KMS-11 (cell line): Measurements from ENCODE around the gene ADAM33.

Experiments used
- H2AFZ ChIP-seq: fragments of 200-600 bp; sonication (generic); 2 replicates; pipeline ENCODE4 v1.6.1; 2016; ENCODE audit warnings: antibody characterized with exemption, mixed run types, low read depth
- H3K27ac ChIP-seq: fragments of 200-600 bp; sonication (generic); 2 replicates; pipeline ENCODE4 v1.6.1; 2016; ENCODE audit warnings: mild to moderate bottlenecking, mixed run types
- H3K27me3 ChIP-seq: fragments of 200-600 bp; sonication (generic); 2 replicates; pipeline ENCODE4 v1.6.1; 2017; ENCODE audit warnings: mild to moderate bottlenecking, low read depth, mixed run types, moderate library complexity; ENCODE audit not compliant: insufficient read depth
- H3K36me3 ChIP-seq: fragments of 200-600 bp; sonication (generic); 2 replicates; pipeline ENCODE4 v1.6.1; 2017; ENCODE audit warnings: mild to moderate bottlenecking, mixed run types; ENCODE audit not compliant: insufficient read depth
- H3K4me1 ChIP-seq: fragments of 200-600 bp; sonication (generic); 2 replicates; pipeline ENCODE4 v1.6.1; 2016; ENCODE audit warnings: mild to moderate bottlenecking, low read depth, mixed run types; ENCODE audit not compliant: poor library complexity, severe bottlenecking
- H3K4me2 ChIP-seq: fragments of 200-600 bp; sonication (generic); 2 replicates; pipeline ENCODE4 v1.7.0; 2016; ENCODE audit warnings: mild to moderate bottlenecking, mixed run types
- H3K4me3 ChIP-seq: fragments of 200-600 bp; sonication (generic); IDR thresholded peaks from 2 replicates; pipeline ENCODE4 v1.6.1; 2017; ENCODE audit warnings: low read depth, low read length, mixed read lengths; ENCODE audit not compliant: insufficient read depth
- H3K79me2 ChIP-seq: fragments of 200-600 bp; sonication (generic); 2 replicates; pipeline ENCODE4 v1.6.1; 2016; ENCODE audit warnings: low read depth, mixed run types; ENCODE audit not compliant: insufficient read depth
- H3K9ac ChIP-seq: fragments of 200-600 bp; sonication (generic); 2 replicates; pipeline ENCODE4 v1.6.1; 2016; ENCODE audit warnings: mild to moderate bottlenecking, mixed run types
- H4K20me1 ChIP-seq: fragments of 200-600 bp; sonication (generic); 2 replicates; pipeline ENCODE4 v1.6.1; 2016; ENCODE audit warnings: mild to moderate bottlenecking, mixed run types; ENCODE audit not compliant: insufficient read depth
- TF ChIP-seq, protein P1 (sequence below): fragments of 200-600 bp; sonication (generic); conservative IDR thresholded peaks from 2 replicates; pipeline ENCODE4 v1.6.1; 2017; ENCODE audit warnings: low read depth, mild to moderate bottlenecking, antibody characterized with exemption, low read length, moderate library complexity, mixed read lengths

ADAM33 gene

GRCh38 chr20:3632311-3633004 lies 49.4 kb downstream of the ADAM33 start:
- Histone ChIP-seq H3K4me3 (no peak overlapping the region), H3K27me3 (no peaks in the 10 kb centered on the region), H3K27ac (no peak overlapping the region), H2AFZ (no peak overlapping the region), H3K9ac (no peak overlapping the region), H3K4me1 (no peaks in the 10 kb centered on the region), H4K20me1 (no peaks in the 10 kb centered on the region), H3K36me3 (no peaks in the 10 kb centered on the region), H3K79me2 (no peaks in the 10 kb centered on the region), H3K4me2 (no peak overlapping the region)
- TF ChIP-seq, protein P1, sequence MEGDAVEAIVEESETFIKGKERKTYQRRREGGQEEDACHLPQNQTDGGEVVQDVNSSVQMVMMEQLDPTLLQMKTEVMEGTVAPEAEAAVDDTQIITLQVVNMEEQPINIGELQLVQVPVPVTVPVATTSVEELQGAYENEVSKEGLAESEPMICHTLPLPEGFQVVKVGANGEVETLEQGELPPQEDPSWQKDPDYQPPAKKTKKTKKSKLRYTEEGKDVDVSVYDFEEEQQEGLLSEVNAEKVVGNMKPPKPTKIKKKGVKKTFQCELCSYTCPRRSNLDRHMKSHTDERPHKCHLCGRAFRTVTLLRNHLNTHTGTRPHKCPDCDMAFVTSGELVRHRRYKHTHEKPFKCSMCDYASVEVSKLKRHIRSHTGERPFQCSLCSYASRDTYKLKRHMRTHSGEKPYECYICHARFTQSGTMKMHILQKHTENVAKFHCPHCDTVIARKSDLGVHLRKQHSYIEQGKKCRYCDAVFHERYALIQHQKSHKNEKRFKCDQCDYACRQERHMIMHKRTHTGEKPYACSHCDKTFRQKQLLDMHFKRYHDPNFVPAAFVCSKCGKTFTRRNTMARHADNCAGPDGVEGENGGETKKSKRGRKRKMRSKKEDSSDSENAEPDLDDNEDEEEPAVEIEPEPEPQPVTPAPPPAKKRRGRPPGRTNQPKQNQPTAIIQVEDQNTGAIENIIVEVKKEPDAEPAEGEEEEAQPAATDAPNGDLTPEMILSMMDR: no peak

DNA sequence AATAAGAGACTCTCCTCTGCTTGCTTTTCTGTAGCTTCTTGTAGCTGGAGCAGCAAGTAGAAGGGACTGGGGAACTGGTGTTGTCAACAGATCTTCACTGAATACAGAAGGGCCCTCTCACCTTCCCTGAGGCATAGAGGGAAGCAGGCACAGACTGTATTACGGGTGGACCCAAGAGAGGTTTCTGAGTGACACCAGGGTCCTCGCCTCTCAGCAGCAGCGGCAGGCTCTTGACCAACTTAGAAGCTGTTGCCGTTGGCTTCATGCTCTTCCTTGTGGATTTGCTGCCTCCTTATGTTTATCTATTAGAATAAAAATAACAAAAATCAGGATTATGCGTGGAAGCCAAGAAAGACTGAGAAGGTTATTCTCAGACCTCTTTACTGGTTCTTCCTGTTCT lies 50.3 kb downstream of the ADAM33 start:
- no peak overlapping the region for H3K9ac ChIP-seq
- H3K4me2 ChIP-seq: no peak overlapping the region
- TF ChIP-seq, protein P1: no peak
- no peak overlapping the region for H3K4me3 ChIP-seq
- H2AFZ ChIP-seq: no peak overlapping the region
- no peaks in the 10 kb centered on the region for H3K4me1 ChIP-seq
- no peaks in the 10 kb centered on the region for H3K79me2 ChIP-seq
- H3K27ac ChIP-seq: no peak overlapping the region
- H4K20me1 ChIP-seq: no peaks in the 10 kb centered on the region
- no peaks in the 10 kb centered on the region for H3K27me3 ChIP-seq
- H3K36me3 ChIP-seq: no peaks in the 10 kb centered on the region

GRCh38 chr20:3630429-3630828 lies 51.4 kb downstream of the ADAM33 start:
- H3K27me3 ChIP-seq: no peaks in the 10 kb centered on the region
- TF ChIP-seq, protein P1: no peak
- no peak overlapping the region for H3K9ac ChIP-seq
- H3K36me3 ChIP-seq: no peaks in the 10 kb centered on the region
- no peak overlapping the region for H3K4me3 ChIP-seq
- no peaks in the 10 kb centered on the region for H3K79me2 ChIP-seq
- H3K27ac ChIP-seq: no peak overlapping the region
- no peaks in the 10 kb centered on the region for H3K4me1 ChIP-seq
- H2AFZ ChIP-seq: no peak overlapping the region
- H4K20me1 ChIP-seq: no peaks in the 10 kb centered on the region
- no peak overlapping the region for H3K4me2 ChIP-seq

GRCh38 chr20:3629893-3630292 lies 51.9 kb downstream of the ADAM33 start:
- H3K4me2 ChIP-seq: no peak overlapping the region
- TF ChIP-seq, protein P1: no peak
- no peaks in the 10 kb centered on the region for H3K36me3 ChIP-seq
- H3K79me2 ChIP-seq: no peaks in the 10 kb centered on the region
- H3K27me3 ChIP-seq: no peaks in the 10 kb centered on the region
- no peaks in the 10 kb centered on the region for H4K20me1 ChIP-seq
- no peak overlapping the region for H2AFZ ChIP-seq
- H3K4me1 ChIP-seq: no peaks in the 10 kb centered on the region
- H3K9ac ChIP-seq: no peak overlapping the region
- no peak overlapping the region for H3K27ac ChIP-seq
- H3K4me3 ChIP-seq: no peak overlapping the region
